Inflammatory macrophage treated with lipopolysaccharide for 1 hour (primary cell): ENCODE measurements around the gene RBM47.
"Not testable (repeated sequence)": the region's sequence is repeated elsewhere in the genome, so short reads cannot be mapped to it uniquely, and the experiment has no call there.

Experiments used
- DNase-seq, 2 donors: peaks; one replicate each; pipeline ENCODE4 v3.0.0-alpha.2; 2020 to 2022

The RBM47 gene

GRCh38 chr4:40401096-40401495, 228.6 kb downstream of the RBM47 start:
- DNase-seq, result no peak

DNA sequence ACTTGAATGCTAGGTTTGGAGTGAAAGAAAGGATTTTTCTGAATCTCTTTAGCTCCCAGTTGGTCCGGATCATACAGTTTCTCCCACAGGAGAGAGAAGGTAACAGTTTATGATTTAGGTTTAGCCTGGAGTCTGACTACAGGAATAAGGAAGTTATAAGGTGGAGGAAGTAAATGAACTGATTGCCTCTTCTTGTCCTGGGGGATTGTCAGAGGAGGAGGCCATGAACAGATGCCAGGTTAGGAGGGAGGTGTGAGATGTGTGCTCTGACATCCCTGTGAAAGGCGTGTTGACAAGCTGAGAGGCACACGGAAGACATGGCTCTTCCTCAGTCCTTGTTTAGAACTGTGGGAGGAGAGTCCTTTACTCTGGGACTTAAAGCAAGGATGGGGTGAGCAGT, 230.1 kb downstream of the RBM47 start:
- DNase-seq, result no peak

GRCh38 chr4:40395908-40396793, 233.5 kb downstream of the RBM47 start:
- no peak for DNase-seq

GRCh38 chr4:40395166-40395900, 234.3 kb downstream of the RBM47 start:
- no peak for DNase-seq

GRCh38 chr4:40394236-40394635, 235.4 kb downstream of the RBM47 start:
- no peak for DNase-seq

GRCh38 chr4:40392241-40392640, 237.4 kb downstream of the RBM47 start:
- DNase-seq, result not testable (repeated sequence)

- DNase-seq, result no peak
These were observed 239.7 kb downstream of the RBM47 start for GRCh38 chr4:40389986-40390385.

GRCh38 chr4:40388239-40388638, 241.4 kb downstream of the RBM47 start:
- DNase-seq, result no peak

DNA sequence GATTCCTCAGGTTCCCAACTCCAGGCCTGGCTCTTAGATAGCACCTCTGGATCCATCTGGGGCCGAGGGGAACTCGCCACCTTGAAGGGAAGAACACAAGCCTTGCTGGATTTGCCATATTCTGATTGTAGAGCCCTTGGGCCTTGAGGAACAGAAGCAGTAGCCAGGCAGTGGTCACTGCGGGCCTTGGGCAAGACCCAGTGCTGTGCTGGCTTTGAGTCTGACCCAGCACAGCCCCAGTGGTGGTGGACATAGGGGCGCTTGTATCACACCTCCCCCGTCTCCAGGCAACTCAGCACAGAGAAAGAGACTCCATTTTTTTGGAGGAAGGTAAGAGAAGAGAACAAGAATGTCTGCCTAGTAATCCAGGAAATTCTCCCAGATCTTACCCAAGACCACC, 249.0 kb downstream of the RBM47 start:
- no peak for DNase-seq

DNA sequence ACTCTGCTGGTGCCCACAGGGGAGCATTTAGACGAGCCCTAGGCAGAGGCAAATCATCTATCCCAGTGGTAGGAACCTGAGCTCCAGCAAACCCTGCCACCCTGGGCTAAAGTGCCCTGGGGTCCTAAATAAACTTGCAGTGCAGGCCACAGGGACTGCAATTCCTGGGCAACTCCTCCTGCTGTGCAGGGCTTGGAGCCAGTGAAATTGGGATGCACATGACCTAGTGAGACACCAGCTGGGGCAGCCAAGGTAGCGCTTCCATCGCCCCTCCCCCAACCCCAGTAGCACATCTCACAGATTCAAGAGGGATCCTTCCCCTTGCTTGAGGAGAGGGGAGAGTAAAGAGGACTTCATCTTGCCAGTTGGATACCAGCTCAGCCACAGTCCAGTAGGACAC, 250.4 kb downstream of the RBM47 start:
- no peak for DNase-seq

GRCh38 chr4:40378619-40379018, 251.0 kb downstream of the RBM47 start:
- DNase-seq, result no peak

- peak; percentile 7 to 13 for DNase-seq
These were observed 251.9 kb downstream of the RBM47 start for GRCh38 chr4:40377512-40378365.

DNA sequence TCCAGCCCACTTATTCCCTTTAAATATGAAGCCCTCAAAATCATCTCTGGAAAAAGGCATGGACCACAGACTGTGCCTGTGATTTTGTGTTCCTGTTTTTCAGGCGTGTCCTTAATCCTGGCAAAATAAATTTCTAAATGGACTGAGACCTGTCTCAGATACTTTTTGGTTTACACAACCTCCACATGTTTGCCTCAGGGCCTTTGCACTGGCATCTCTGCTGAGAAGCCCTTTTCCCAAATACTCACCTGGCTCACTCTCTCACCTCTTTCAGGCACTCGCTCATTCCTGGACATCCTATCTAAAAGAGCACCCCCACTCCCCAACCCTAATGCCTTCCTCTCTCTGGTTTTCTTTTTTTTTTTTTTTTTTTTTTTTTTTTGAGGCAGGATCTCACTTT, 254.0 kb downstream of the RBM47 start:
- DNase-seq, result no peak

DNA sequence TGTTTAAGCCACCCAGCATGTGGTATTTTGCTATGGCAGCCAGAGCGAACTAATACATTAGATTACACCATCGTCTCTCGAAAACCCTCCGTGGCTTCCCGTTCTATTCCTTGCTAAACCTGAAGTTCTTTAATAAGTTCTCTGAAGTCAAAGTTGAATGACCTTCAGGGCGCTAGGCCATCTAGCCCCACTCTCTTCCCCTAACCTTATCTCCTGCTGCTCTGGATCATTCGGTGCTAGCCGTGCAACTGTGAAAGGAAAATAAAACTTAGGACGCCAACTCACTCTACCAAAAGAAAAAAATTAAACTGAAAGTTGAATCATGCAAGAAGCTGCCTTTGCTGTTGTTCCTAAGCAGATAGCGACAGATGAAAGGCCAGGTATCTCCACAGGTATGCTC, 254.6 kb downstream of the RBM47 start:
- no peak for DNase-seq

DNA sequence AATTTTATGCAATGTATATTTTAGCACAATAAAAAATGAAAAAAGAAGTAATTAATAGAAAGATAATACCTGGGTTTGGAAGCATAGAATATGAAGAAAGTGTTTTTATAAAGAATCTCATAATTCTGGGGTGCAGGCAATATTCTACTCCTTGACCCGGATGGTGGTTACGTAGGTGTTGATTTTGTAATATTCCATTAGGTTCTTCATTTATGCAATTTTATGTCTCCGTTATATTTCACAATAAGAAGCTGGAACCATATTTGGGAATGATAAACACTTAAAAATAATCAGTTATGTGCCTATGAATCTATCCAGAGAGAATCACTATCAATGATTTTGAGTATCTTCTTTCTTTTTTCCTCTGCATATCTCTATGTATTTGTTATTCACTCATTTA, 256.0 kb downstream of the RBM47 start:
- DNase-seq, result peak; percentile 59 to 62
